GM12878 (cell line): ENCODE results near the gene CDKN2AIPNL. TPM values are rescaled to one million over a fixed set of nuclear protein-coding genes. Genes with fewer than 3 reads are reported as not detected.

Experiments
- ATAC-seq: fragments of 200-7000 bp; cut with Tn5 transposase; 3 replicates; pipeline ENCODE4 v1.9.1; 2020; ENCODE audit warnings: mild to moderate bottlenecking, moderate library complexity
- BruUV-seq: library from RNA; stranded (reverse); fragments of 400-500 nt; replicated peaks from 2 replicates; lab custom pipeline; 2021; lab: Mats Ljungman, UMichigan
- CTCF ChIA-PET: fragments of 300-600 bp; sonication (Branson Sonifier 250); formaldehyde crosslinking; extraction: SDS; loops from one replicate; lab custom pipeline; 2021; ENCODE audit warnings: inconsistent platforms; lab: Yijun Ruan, JAX
- POLR2A ChIA-PET: fragments of 350-600 bp; formaldehyde crosslinking; extraction: SDS; loops from one replicate; lab custom pipeline; 2021; ENCODE audit warnings: inconsistent platforms; lab: Charles Lee
- RAD21 ChIA-PET: fragments of 300-600 bp; sonication (Branson Sonifier 250); formaldehyde crosslinking; loops from one replicate; lab custom pipeline; 2023; ENCODE audit warnings: antibody characterized with exemption; ENCODE audit not compliant: unreplicated experiment; lab: Charles Lee
- SMC1A ChIA-PET: fragments of 300-600 bp; sonication (Branson Sonifier 250); formaldehyde crosslinking; loops from one replicate; lab custom pipeline; 2023; ENCODE audit not compliant: unreplicated experiment, uncharacterized antibody; lab: Charles Lee
- DNase-seq: peaks from one replicate; pipeline ENCODE4 v3.0.0-alpha.2; 2011; ENCODE audit warnings: low read depth, low spot score
- FAIRE-seq: peaks from 3 replicates; lab custom pipeline; 2011; peaks lifted over from hg19 to GRCh38; lab: Jason Lieb, UNC
- H2AFZ ChIP-seq: 2 replicates; pipeline ENCODE4 v1.6.0; 2011; ENCODE audit warnings: low read depth, low read length, control low read depth; ENCODE audit not compliant: control insufficient read depth
- H3K27ac ChIP-seq: 2 replicates; pipeline ENCODE4 v1.5.1; 2011; ENCODE audit warnings: control low read depth; ENCODE audit not compliant: control insufficient read depth, insufficient read depth
- H3K27me3 ChIP-seq, 2 experiments: replicated peaks in 1 of 2; 2 replicates each; pipeline versions ENCODE4 v1.6.0 to v1.6.1; 2011; ENCODE audit warnings: low read length in 1 of 2; ENCODE audit not compliant: control insufficient read depth in 2 of 2, insufficient read depth in 2 of 2
- H3K36me3 ChIP-seq, 2 experiments: 2 replicates each; pipeline ENCODE4 v1.5.1; 2011; ENCODE audit warnings: low read length in 1 of 2; ENCODE audit not compliant: control insufficient read depth in 2 of 2, insufficient read depth in 2 of 2
- H3K4me1 ChIP-seq: 2 replicates; pipeline ENCODE4 v1.6.1; 2011; ENCODE audit warnings: mild to moderate bottlenecking, low read length, moderate library complexity, mixed read lengths; ENCODE audit not compliant: control insufficient read depth, insufficient read depth
- H3K4me2 ChIP-seq: 2 replicates; pipeline ENCODE4 v1.6.0; 2011; ENCODE audit warnings: control low read depth; ENCODE audit not compliant: control insufficient read depth, insufficient read depth
- H3K4me3 ChIP-seq: fragments of 200-600 bp; sonication (generic); 2 replicates; pipeline ENCODE4 v1.5.1; 2016
- H3K79me2 ChIP-seq: 2 replicates; pipeline ENCODE4 v1.6.0; 2011; ENCODE audit warnings: low read length; ENCODE audit not compliant: control insufficient read depth, insufficient read depth
- H3K9ac ChIP-seq: 2 replicates; pipeline ENCODE4 v1.8.0; 2011; ENCODE audit warnings: low read length, control low read depth, mixed read lengths; ENCODE audit not compliant: control insufficient read depth, insufficient read depth
- H3K9me3 ChIP-seq: replicated peaks from 3 replicates; pipeline ENCODE4 v1.5.1; 2011; ENCODE audit warnings: mild to moderate bottlenecking, low read length; ENCODE audit not compliant: control insufficient read depth, insufficient read depth
- H4K20me1 ChIP-seq: 2 replicates; pipeline ENCODE4 v1.6.0; 2011; ENCODE audit not compliant: control insufficient read depth, insufficient read depth
- CHD4 ChIP-seq: fragments of 200-600 bp; sonication (generic); IDR thresholded peaks from 2 replicates; pipeline ENCODE4 v1.6.1; 2016; ENCODE audit warnings: mild to moderate bottlenecking
- CUX1 ChIP-seq: IDR thresholded peaks from 2 replicates; pipeline ENCODE4 v1.6.1; 2012; ENCODE audit warnings: improper control_type of control experiment, low read depth, low read length; ENCODE audit not compliant: insufficient replicate concordance
- E4F1 ChIP-seq: fragments of 450-650 bp; IDR thresholded peaks from 2 replicates; pipeline ENCODE4 v1.6.1; 2018; ENCODE audit warnings: borderline replicate concordance, mild to moderate bottlenecking; ENCODE audit not compliant: partially characterized antibody
- FOXK2 ChIP-seq: fragments of 450-650 bp; IDR thresholded peaks from 2 replicates; pipeline ENCODE4 v1.6.1; 2017; ENCODE audit warnings: mild to moderate bottlenecking, moderate library complexity
- MTA2 ChIP-seq: fragments of 450-650 bp; IDR thresholded peaks from 2 replicates; pipeline ENCODE4 v1.6.1; 2016; ENCODE audit warnings: low read depth, mild to moderate bottlenecking, moderate library complexity
- SPI1 ChIP-seq: IDR thresholded peaks from 2 replicates; pipeline ENCODE4 v1.6.1; 2011; ENCODE audit warnings: low read depth, mild to moderate bottlenecking, low read length, moderate library complexity, borderline replicate concordance; ENCODE audit not compliant: insufficient read depth
- USF1 ChIP-seq: IDR thresholded peaks from 2 replicates; pipeline ENCODE4 v1.6.1; 2011; ENCODE audit warnings: borderline replicate concordance, low read depth, mild to moderate bottlenecking, moderate library complexity, mixed read lengths, low read length; ENCODE audit not compliant: insufficient read depth; ENCODE audit errors: extremely low read length
- ZNF207 ChIP-seq: fragments of 450-650 bp; IDR thresholded peaks from 2 replicates; pipeline ENCODE4 v1.6.1; 2014; ENCODE audit warnings: antibody characterized with exemption, mild to moderate bottlenecking, borderline replicate concordance
- WGBS: methylation state at CpG from one replicate; pipeline ENCODE4 v1.1.6; 2016; ENCODE audit warnings: low lambda C conversion rate; ENCODE audit not compliant: insufficient replicate concordance, insufficient coverage; ENCODE audit errors: missing lambda C conversion rate; 5-methylcytosine and 5-hydroxymethylcytosine counted together
- in situ Hi-C: fragments of 300-500 bp; cut with MboI; formaldehyde crosslinking; loops from 9 replicates; pipeline ENCODE4 v1.14.3; 2018; ENCODE audit warnings: mixed read lengths
- intact Hi-C: fragments of 100-400 bp; cut with micrococcal nuclease; formaldehyde crosslinking; loops from one replicate; pipeline ENCODE4 v1.14.2; 2022; ENCODE audit not compliant: unreplicated experiment
- polyA plus RNA-seq, 11 experiments: library from polyadenylated mRNA; depleted of rRNA in 4 of 11; unstranded in 6 of 11; stranded (reverse) in 5 of 11; fragments of >200 nt; fragmentation: Nextera tagmentation in 4 of 11; fragmentation: Illumina TruSeq in 1 of 11; extraction: Ambion mirVana in 4 of 11; extraction: Trizol in 1 of 11; gene quantifications; 1 replicate in 1 of 11; 2 replicates in 10 of 11; pipeline versions ENCODE4 v1.2.1 to v1.2.3, GENCODE V29; 2011 to 2016; ENCODE audit warnings: inconsistent platforms in 2 of 11, missing spikeins in 2 of 11, low read depth in 1 of 11
- total RNA-seq, 4 experiments: library from RNA; depleted of rRNA in 3 of 4; stranded (reverse); fragments of >200 nt in 3 of 4; fragmentation: Illumina TruSeq in 1 of 4; extraction: Trizol in 1 of 4; gene quantifications; 2 replicates each; pipeline versions ENCODE4 v1.2.1 to v1.2.3, GENCODE V29; 2013 to 2021
- TF ChIP-seq, protein P1 (sequence below): IDR thresholded peaks from 2 replicates; pipeline ENCODE4 v1.6.1; 2011; ENCODE audit warnings: borderline replicate concordance, low read depth, mild to moderate bottlenecking, moderate library complexity, low read length; ENCODE audit not compliant: insufficient read depth, poor library complexity, severe bottlenecking

CDKN2AIPNL gene
- total and polyA plus RNA-seq, 10 of the 15 experiments (the other 5 are each of a cell fraction or from before 2014, with no cell fraction given), result 23.5 to 72.0 (median 36.6) TPM

DNA sequence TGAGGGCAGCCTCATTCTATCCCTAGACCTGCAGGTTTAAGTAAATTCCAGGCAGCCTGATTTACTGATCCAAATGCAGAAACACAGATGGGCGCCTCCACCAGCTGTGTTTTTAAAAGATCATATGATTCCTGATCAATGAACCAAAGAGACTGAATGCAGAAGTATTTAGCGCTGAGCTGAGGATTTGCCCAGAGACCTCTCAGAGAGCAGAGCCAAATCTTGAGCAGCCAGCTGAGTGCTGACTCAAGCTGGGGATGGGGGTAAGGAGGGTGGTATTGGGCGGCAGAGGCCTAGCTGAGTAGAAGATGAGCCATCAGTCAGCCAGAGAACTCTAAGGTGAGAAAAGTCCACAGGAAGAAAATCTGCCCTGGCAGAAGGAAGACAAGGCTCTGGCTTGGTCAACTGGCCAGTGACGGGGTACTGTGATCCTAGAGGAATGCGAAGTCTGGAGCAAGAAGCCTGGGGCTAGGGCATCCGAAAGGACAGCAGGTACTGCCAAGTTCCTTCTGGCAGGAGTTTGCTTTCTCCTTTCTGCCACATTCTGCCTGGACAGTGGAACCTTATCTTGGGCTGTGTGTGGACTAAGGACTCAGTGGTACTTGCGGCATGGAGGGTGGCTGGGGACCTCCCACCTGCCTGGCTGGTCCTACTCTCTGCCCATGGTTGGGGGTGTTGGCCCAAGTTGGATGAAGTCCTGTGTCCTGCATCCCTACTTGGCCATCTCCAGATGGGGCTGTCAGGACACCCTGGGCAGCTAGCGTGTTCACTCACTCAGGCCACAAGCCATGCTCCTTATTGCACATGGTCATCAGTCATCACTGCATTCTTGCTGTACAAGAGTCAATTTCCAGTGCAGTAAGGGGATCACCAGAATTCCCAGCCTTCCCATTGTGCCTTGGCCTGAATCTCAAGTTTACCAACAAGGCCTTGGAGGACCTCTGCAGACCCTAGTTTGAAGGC is 34.5 kb upstream of the CDKN2AIPNL start:
- Histone ChIP-seq H4K20me1 (no peaks in the 10 kb centered on the region), H3K9me3 (no peaks in the 10 kb centered on the region), H3K9ac (no peak overlapping the region), H3K4me2 (no peak overlapping the region), H3K36me3 (no peaks in the 10 kb centered on the region), H3K79me2 (no peaks in the 10 kb centered on the region), H3K27ac (no peak overlapping the region), H3K4me3 (no peak overlapping the region), H3K4me1 (peaks cover 4% of the 10 kb centered on the region; the same call in 1 of the 2 replicates), H2AFZ (no peak overlapping the region), H3K27me3 (no peaks in the 10 kb centered on the region)
- ATAC-seq, result peak; percentile 32
- ChIA-PET RAD21 (interaction anchor here (0.5 to 3.2 kb wide), 10 partner anchors 10 to 422 kb away, joined by 3 to 16 read pairs (median 4); partner anchors contain the start of gene JADE2), POLR2A (interaction anchor here (0.5 to 1.6 kb wide), 5 partner anchors 9 to 235 kb away, joined by 3 to 9 read pairs (median 3); partner anchors contain the start of gene CDKN2AIPNL), CTCF (interaction anchor here (0.8 to 2.5 kb wide), 8 partner anchors 9 to 141 kb away, joined by 3 to 7 read pairs (median 4); partner anchors contain the start of gene CDKN2AIPNL), SMC1A (interaction anchor here (0.6 to 4.5 kb wide), 13 partner anchors 10 to 154 kb away, joined by 3 to 20 read pairs (median 3); partner anchors contain the start of gene CDKN2AIPNL)
- DNase-seq, result no peak
- 76% methylated on average over 8 of the region's 8 CpGs for WGBS
- FAIRE-seq, result no peak
- intact Hi-C loops (no loop called here), in situ Hi-C loops (no loop called here)
- BruUV-seq, result no TSS peak
- TF ChIP-seq FOXK2, result no peak
- no peak for TF ChIP-seq MTA2
- TF ChIP-seq, protein P1, sequence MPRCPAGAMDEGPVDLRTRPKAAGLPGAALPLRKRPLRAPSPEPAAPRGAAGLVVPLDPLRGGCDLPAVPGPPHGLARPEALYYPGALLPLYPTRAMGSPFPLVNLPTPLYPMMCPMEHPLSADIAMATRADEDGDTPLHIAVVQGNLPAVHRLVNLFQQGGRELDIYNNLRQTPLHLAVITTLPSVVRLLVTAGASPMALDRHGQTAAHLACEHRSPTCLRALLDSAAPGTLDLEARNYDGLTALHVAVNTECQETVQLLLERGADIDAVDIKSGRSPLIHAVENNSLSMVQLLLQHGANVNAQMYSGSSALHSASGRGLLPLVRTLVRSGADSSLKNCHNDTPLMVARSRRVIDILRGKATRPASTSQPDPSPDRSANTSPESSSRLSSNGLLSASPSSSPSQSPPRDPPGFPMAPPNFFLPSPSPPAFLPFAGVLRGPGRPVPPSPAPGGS, result peak; percentile 63
- no peak for TF ChIP-seq CHD4
- TF ChIP-seq E4F1, result no peak
- no peak for TF ChIP-seq CUX1
- no peak for TF ChIP-seq SPI1
- no peak for TF ChIP-seq USF1
- no peak for TF ChIP-seq ZNF207
